ENCODE data around the gene ZNHIT2. TPM values are rescaled to one million over a fixed set of nuclear protein-coding genes. Genes with fewer than 3 reads are reported as not detected.

The ZNHIT2 gene
- total and polyA plus RNA-seq, 2 of the 13 experiments (the other 11 are each of a cell fraction or from before 2014, with no cell fraction given): 1.1 to 6.5 TPM

DNA sequence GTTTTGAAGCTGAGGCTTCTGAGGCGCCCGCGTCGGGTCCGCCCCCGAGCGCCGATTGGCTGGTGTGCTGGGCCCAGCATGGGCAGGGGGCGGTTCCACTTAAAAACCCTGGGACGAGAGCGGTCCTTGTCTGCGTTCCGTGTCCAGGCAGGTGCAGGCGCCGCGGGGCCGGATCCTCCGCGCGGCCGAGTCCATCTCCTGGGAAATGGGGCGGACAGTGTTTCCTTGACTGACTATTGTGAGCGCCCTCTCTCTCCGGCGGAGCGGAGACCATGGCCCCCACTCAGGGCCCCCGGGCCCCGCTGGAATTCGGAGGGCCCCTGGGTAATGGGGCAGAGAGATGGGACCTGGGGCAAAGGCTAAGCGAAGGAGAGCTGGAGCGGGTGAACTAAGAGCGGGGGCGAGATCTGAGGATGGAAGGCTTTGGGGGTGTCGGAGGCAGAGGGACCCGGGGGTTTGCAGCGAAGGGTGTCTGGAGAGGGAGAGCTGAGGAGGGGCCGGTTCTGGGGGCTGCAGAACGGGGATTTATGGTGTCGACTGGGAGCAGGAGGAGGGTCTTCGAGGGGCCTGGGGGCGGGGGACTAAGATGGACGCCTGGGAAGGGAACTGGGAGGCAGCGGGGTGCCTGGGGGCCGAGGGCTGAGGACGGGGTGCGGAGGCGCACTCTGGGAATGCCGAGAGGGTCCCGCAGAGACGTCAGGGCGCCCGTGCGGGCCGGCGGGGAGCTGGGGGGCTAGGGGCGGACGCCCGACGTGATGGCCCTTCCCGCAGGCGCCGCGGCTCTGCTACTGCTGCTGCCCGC lies 5.6 kb downstream of the ZNHIT2 start, which contains the start of gene TM7SF2 (continued):
- TF ChIP-seq, protein P1, sequence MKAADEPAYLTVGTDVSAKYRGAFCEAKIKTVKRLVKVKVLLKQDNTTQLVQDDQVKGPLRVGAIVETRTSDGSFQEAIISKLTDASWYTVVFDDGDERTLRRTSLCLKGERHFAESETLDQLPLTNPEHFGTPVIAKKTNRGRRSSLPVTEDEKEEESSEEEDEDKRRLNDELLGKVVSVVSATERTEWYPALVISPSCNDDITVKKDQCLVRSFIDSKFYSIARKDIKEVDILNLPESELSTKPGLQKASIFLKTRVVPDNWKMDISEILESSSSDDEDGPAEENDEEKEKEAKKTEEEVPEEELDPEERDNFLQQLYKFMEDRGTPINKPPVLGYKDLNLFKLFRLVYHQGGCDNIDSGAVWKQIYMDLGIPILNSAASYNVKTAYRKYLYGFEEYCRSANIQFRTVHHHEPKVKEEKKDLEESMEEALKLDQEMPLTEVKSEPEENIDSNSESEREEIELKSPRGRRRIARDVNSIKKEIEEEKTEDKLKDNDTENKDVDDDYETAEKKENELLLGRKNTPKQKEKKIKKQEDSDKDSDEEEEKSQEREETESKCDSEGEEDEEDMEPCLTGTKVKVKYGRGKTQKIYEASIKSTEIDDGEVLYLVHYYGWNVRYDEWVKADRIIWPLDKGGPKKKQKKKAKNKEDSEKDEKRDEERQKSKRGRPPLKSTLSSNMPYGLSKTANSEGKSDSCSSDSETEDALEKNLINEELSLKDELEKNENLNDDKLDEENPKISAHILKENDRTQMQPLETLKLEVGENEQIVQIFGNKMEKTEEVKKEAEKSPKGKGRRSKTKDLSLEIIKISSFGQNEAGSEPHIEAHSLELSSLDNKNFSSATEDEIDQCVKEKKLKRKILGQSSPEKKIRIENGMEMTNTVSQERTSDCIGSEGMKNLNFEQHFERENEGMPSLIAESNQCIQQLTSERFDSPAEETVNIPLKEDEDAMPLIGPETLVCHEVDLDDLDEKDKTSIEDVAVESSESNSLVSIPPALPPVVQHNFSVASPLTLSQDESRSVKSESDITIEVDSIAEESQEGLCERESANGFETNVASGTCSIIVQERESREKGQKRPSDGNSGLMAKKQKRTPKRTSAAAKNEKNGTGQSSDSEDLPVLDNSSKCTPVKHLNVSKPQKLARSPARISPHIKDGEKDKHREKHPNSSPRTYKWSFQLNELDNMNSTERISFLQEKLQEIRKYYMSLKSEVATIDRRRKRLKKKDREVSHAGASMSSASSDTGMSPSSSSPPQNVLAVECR (CRISPR knock-in tag; IDR thresholded peaks at IDR 0.05; ENCODE audit: borderline replicate concordance): no peak; the same call in none of the 2 replicates
- TF ChIP-seq, protein P2, sequence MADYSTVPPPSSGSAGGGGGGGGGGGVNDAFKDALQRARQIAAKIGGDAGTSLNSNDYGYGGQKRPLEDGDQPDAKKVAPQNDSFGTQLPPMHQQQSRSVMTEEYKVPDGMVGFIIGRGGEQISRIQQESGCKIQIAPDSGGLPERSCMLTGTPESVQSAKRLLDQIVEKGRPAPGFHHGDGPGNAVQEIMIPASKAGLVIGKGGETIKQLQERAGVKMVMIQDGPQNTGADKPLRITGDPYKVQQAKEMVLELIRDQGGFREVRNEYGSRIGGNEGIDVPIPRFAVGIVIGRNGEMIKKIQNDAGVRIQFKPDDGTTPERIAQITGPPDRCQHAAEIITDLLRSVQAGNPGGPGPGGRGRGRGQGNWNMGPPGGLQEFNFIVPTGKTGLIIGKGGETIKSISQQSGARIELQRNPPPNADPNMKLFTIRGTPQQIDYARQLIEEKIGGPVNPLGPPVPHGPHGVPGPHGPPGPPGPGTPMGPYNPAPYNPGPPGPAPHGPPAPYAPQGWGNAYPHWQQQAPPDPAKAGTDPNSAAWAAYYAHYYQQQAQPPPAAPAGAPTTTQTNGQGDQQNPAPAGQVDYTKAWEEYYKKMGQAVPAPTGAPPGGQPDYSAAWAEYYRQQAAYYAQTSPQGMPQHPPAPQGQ (CRISPR knock-in tag; IDR thresholded peaks at IDR 0.05; ENCODE audit: borderline replicate concordance): no peak
- TF ChIP-seq ELF3 (CRISPR knock-in tag; IDR thresholded peaks at IDR 0.05): 0 out of 2 replicates have a peak, but pooled peaks have one; percentile 13
- TF ChIP-seq, protein P3, sequence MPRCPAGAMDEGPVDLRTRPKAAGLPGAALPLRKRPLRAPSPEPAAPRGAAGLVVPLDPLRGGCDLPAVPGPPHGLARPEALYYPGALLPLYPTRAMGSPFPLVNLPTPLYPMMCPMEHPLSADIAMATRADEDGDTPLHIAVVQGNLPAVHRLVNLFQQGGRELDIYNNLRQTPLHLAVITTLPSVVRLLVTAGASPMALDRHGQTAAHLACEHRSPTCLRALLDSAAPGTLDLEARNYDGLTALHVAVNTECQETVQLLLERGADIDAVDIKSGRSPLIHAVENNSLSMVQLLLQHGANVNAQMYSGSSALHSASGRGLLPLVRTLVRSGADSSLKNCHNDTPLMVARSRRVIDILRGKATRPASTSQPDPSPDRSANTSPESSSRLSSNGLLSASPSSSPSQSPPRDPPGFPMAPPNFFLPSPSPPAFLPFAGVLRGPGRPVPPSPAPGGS (CRISPR knock-in tag; IDR thresholded peaks at IDR 0.05): no peak
- TF ChIP-seq ZNF24 (IDR thresholded peaks at IDR 0.05): no peak
- TF ChIP-seq IKZF1 (IDR thresholded peaks at IDR 0.05): no peak
- TF ChIP-seq RNF2 (conservative IDR thresholded peaks at IDR 0.05; ENCODE audit: low read depth): no peak
- TF ChIP-seq, protein P4, sequence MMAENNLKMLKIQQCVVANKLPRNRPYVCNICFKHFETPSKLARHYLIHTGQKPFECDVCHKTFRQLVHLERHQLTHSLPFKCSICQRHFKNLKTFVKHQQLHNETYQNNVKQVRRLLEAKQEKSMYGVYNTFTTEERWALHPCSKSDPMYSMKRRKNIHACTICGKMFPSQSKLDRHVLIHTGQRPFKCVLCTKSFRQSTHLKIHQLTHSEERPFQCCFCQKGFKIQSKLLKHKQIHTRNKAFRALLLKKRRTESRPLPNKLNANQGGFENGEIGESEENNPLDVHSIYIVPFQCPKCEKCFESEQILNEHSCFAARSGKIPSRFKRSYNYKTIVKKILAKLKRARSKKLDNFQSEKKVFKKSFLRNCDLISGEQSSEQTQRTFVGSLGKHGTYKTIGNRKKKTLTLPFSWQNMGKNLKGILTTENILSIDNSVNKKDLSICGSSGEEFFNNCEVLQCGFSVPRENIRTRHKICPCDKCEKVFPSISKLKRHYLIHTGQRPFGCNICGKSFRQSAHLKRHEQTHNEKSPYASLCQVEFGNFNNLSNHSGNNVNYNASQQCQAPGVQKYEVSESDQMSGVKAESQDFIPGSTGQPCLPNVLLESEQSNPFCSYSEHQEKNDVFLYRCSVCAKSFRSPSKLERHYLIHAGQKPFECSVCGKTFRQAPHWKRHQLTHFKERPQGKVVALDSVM (CRISPR knock-in tag; IDR thresholded peaks at IDR 0.05): peak; percentile 43; the same call in 1 of the 2 replicates
- TF ChIP-seq HES4 (CRISPR knock-in tag; IDR thresholded peaks at IDR 0.05; ENCODE audit: borderline replicate concordance): 0 out of 2 replicates have a peak, but pooled peaks have one; percentile 38
- TF ChIP-seq ZNF460 (CRISPR knock-in tag; IDR thresholded peaks at IDR 0.05; ENCODE audit: borderline replicate concordance): no peak
- TF ChIP-seq, protein P5, sequence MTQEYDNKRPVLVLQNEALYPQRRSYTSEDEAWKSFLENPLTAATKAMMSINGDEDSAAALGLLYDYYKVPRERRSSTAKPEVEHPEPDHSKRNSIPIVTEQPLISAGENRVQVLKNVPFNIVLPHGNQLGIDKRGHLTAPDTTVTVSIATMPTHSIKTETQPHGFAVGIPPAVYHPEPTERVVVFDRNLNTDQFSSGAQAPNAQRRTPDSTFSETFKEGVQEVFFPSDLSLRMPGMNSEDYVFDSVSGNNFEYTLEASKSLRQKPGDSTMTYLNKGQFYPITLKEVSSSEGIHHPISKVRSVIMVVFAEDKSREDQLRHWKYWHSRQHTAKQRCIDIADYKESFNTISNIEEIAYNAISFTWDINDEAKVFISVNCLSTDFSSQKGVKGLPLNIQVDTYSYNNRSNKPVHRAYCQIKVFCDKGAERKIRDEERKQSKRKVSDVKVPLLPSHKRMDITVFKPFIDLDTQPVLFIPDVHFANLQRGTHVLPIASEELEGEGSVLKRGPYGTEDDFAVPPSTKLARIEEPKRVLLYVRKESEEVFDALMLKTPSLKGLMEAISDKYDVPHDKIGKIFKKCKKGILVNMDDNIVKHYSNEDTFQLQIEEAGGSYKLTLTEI (CRISPR knock-in tag; conservative IDR thresholded peaks at IDR 0.05): no peak
- 0 out of 2 replicates have a peak, but pooled peaks have one; percentile 4 for TF ChIP-seq ZNF788 (CRISPR knock-in tag; IDR thresholded peaks at IDR 0.05; ENCODE audit: borderline replicate concordance)
- no peak for TF ChIP-seq SRSF9 (IDR thresholded peaks at IDR 0.05; ENCODE audit: borderline replicate concordance, insufficient read depth, low read depth, low read length, poor library complexity, severe bottlenecking)
- no peak for TF ChIP-seq MLLT10 (CRISPR knock-in tag; IDR thresholded peaks at IDR 0.05)
- TF ChIP-seq TGIF2 (CRISPR knock-in tag; IDR thresholded peaks at IDR 0.05): peak; percentile 65; the same call in 1 of the 2 replicates
- TF ChIP-seq MIER3 (CRISPR knock-in tag; IDR thresholded peaks at IDR 0.05; ENCODE audit: borderline replicate concordance): no peak; the same call in 1 of the 2 replicates
- no peak for TF ChIP-seq FOXM1 (CRISPR knock-in tag; IDR thresholded peaks at IDR 0.05)
